HG03571 (cell line): ENCODE data around the gene FGD2.
"Not testable (repeated sequence)": the region's sequence is repeated elsewhere in the genome, so short reads cannot be mapped to it uniquely, and the experiment has no call there.

Source experiments
- ATAC-seq: cut with Tn5 transposase; IDR thresholded peaks from one replicate; pipeline ENCODE4 v1.9.1; 2021; ENCODE audit not compliant: unreplicated experiment

Gene FGD2

DNA sequence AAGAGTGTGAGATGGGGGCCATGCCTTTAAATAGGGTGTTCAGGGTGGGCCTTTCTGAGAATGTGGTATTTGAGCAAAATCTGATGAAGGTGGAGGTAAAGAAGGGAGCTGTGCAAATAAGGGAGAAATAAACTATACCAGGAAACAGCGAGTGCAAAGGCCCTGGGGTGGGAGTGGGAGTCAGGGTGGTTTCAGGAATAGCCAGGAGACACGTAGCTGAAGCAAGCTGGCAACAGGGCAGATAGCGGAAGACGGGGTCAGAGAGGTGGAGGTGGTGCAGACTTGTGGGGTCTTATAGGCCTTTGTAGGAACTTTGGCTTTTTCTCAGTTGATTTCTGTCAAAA, 51.6 kb downstream of the FGD2 start:
- ATAC-seq, result no peak

- no peak for ATAC-seq
These were observed 52.2 kb downstream of the FGD2 start for GRCh38 chr6:37057678-37058077.

GRCh38 chr6:37058084-37058586, 52.7 kb downstream of the FGD2 start:
- ATAC-seq, result no peak

GRCh38 chr6:37058984-37059343, 53.5 kb downstream of the FGD2 start:
- ATAC-seq, result not testable (repeated sequence)

GRCh38 chr6:37059344-37060194, 54.1 kb downstream of the FGD2 start:
- ATAC-seq, result no peak

DNA sequence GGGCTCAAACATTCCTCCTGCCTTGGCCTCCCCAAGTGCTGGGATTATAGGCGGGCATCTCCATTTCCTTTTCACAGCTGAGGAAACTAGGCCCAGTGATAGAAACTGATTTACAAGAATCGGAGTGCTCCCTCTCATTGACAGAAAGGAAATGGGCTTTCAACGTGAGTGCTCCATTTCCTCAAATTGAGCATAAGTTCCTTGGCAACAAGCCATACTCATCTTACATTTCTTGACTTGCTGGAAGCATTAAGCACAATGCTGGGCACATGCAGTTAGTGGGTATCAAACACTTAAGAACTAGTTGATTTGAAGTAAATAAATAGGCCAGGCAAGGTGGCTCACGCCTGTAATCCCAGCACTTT, 54.7 kb downstream of the FGD2 start:
- ATAC-seq, result no peak

DNA sequence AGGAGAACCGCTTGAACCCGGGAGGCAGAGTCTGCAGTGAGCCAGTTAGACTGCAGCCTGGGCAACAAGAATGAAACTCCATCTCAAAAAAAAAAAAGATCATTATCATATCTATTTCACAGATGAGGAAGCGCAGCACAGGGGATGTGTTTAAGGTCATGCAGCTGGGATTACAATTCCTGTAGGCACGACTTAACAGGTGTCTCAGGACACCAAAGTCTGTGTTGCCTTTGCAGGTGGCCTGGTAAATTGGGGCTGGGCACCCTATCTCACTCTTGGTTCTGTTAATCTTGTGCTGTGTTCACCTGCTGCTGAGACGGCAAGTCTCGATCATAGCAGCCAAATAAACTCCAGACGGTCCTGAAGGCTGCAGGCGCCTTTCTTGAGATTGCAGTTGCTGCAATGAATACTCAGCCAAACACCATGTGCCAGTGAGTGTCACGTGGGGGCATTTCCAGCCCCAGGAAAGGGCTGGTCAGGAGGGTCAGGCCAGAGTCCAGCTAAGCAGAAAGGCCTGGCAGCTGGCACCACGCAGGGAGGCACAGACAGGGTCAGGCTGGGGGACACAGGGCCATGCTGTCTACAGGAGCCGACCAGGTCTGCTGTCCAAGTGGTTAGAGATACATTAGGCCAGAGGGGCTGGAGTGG, 55.8 kb downstream of the FGD2 start:
- no peak for ATAC-seq

GRCh38 chr6:37062424-37062823, 57.0 kb downstream of the FGD2 start:
- ATAC-seq, result no peak

GRCh38 chr6:37068356-37069270, 63.2 kb downstream of the FGD2 start:
- ATAC-seq, result no peak

GRCh38 chr6:37069639-37070038, 64.2 kb downstream of the FGD2 start:
- ATAC-seq, result no peak

- ATAC-seq, result no peak
These were observed 67.1 kb downstream of the FGD2 start for GRCh38 chr6:37072526-37072925.

DNA sequence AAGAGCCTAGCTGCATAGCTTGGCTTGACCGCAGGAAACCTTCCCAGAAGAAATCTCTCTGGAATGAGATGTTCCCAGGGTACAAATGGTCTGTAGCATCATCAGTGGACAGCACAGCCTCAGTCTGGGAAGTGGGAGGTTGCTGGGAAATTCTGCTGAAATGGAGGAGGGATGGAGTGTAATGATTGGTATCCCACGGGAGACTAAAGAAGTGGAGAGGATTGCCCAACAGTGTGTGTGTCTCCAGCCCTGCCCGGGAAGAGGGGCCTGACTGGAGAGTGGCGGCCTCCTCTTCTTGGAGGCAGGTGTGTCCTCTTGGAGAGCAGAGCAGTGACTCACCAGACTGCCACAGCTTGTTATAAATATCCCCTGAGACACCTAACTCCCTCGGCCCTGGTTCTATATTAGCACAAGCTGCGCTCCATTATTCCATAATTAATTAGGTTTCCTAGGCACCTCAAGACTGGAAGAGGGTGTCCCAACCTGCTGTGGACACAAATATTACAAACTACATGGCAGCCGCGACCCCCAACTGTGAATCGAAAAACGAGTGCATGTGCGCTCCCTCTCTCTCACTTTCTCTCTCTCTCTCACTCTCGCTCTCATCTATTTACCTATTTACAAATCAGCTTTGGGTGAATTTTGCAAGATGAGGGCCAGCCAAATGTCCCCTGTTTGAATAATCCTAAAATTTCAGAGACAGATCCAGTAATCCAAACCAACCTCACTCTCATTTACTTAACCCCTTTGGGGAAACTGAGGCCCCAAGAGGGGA, 68.8 kb downstream of the FGD2 start:
- ATAC-seq, result no peak

DNA sequence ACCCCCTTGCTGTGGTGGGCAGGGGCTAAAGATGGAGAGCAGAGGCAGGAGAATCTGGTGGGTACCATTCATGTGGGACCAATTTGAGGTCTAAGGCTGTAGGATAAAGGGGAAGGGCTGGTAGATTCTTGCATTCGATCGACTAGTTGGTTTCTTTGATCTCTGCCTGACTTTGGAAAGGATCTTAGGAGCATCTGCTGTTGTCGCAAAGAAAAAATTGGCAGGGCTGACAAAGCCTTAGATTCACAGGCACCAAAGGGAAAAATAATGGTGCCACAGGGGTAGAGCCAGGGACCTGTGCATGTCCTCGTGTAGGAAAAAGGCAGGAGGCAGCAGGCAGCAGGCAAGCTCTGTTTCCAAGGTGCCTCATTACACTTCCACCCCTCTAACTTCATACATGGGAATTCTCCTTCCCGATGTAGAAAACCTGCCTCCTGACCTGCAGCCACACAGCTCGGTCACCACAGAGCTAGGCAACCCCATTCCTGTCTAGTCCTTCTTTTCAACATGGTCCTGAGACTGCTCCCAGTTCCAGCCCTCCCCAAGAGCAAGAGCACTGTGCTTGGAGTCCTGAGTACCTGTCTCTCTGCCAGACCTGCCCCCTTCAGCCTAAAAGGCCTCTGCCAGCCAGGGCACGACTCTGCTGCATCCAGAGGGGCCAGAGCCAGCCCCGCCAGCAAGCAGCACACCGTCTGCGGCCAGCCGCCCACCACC, 71.9 kb downstream of the FGD2 start:
- ATAC-seq, result no peak

DNA sequence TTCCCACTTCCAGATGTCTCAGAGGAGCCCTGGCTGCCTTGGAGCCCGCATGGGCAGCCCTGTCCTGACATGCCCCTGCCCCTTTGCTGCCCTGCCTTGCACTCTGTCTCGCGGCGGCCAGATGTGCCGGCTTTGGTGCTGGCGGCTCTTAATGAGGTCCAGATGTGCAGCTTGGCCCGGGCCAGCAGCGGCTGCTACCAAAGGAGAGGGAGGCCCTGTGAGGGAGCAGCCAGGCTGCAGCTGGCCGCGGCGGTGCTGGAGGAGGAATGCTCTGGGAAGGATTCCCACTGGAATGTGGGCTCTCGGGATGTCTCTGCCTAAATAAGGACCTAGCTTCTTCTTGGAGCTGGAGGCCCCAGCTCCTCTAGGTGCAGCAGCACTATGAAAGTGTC, 72.4 kb downstream of the FGD2 start:
- ATAC-seq, result no peak
